Measurements from ENCODE around the gene SMPD1. TPM values are rescaled to one million over a fixed set of nuclear protein-coding genes. Genes with fewer than 3 reads are reported as not detected.

Gene SMPD1
- 10 to 100 TPM; 13.1 to 14.1 TPM for total RNA-seq

- intact Hi-C loops (cut with DNase I, micrococcal nuclease): loop anchor here (1.0 to 10.0 kb wide), 15 partner anchors 11 to 705 kb away; partner anchors contain the start of genes APBB1 (in 2 of the 2), ARFIP2 (in 2 of the 2), FHIP1B (in 2 of the 2) and MRPL17 (in 2 of the 2)
- H3K4me3 Mint-ChIP-seq: peak within 1 kb of the TSS; percentile 77
- CTCF ChIA-PET: interaction anchor here (0.6 to 6.1 kb wide), 11 partner anchors 11 to 91 kb away, joined by 3 to 47 read pairs (median 4); partner anchors contain the start of genes ARFIP2 and TIMM10B
- ATAC-seq (peak; percentile 90), DNase-seq (peak; percentile 97)
- peak within 1 kb of the TSS; percentile 93 for H3K27ac Mint-ChIP-seq
- peaks cover 10% of the 10 kb centered on the region for H3K36me3 Mint-ChIP-seq (ENCODE audit: low read depth)
- POLR2A ChIA-PET: interaction anchor here (0.6 to 2.3 kb wide), 8 partner anchors 10 to 1996 kb away, joined by 3 to 20 read pairs (median 6); partner anchors contain the start of genes APBB1, ARFIP2 and TIMM10B
- H3K27me3 Mint-ChIP-seq: no peaks in the 10 kb centered on the region
- no peaks in the 10 kb centered on the region for H3K9me3 Mint-ChIP-seq (ENCODE audit: low read depth)
- peaks cover 55% of the 10 kb centered on the region for H3K4me1 Mint-ChIP-seq
Measured at GRCh38 chr11:6389905-6390717, at the start of gene SMPD1. TSS of gene SMPD1 (plus strand) at chr11:6390474. CDS start at chr11:6390599, 125 bp downstream.

DNA sequence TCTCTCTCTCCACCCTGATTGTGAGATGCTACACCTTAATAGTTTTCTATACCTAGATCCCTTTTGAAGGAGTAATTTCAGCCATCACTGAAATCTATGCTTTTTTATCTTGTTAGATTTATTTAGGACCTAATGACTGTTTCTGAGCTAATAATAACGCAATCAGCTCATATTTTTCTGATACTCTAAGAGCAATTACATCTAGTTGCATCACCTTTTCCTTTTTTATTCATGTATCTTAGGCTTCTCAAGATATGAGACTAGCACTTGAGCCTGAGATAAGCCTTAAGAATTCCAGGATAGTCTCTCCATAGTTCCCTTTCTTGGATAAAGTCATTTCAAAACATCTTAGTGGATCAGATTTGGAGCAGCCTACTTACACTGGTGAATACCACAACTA is 44.9 kb upstream of the SMPD1 start:
- Mint-ChIP-seq H3K4me3 (no peak overlapping the region), H3K27ac (no peak overlapping the region), H3K4me1 (no peaks in the 10 kb centered on the region), H3K9me3 (ENCODE audit: low read depth) (no peaks in the 10 kb centered on the region), H3K27me3 (peaks cover 5% of the 10 kb centered on the region), H3K36me3 (ENCODE audit: low read depth) (no peaks in the 10 kb centered on the region)
- CTCF ChIA-PET: interaction anchor here (0.9 to 1.0 kb wide), 2 partner anchors 10 to 17 kb away, joined by 3 read pairs; no protein-coding TSS in a partner anchor
- ATAC-seq (no peak), DNase-seq (no peak)
- POLR2A ChIA-PET: no interaction called here
- intact Hi-C loops (cut with DNase I, micrococcal nuclease): no loop called here

GRCh38 chr11:6350043-6350442 is 40.2 kb upstream of the SMPD1 start:
- DNase-seq: no peak
- ATAC-seq: no peak
- ChIA-PET POLR2A (no interaction called here), CTCF (interaction anchor here (1.2 to 7.5 kb wide), 3 partner anchors 13 to 99 kb away, joined by 3 to 78 read pairs (median 78); no protein-coding TSS in a partner anchor)
- peaks cover 3% of the 10 kb centered on the region for H3K27me3 Mint-ChIP-seq
- intact Hi-C loops (cut with DNase I, micrococcal nuclease): loop anchor here (5.0 to 10.0 kb wide), 4 partner anchors 328 to 1225 kb away; partner anchors contain the start of genes OR52E5 (in 1 of the 2) and OR52N2 (in 1 of the 2)
- no peaks in the 10 kb centered on the region for H3K36me3 Mint-ChIP-seq (ENCODE audit: low read depth)
- H3K4me3 Mint-ChIP-seq: no peak overlapping the region
- H3K27ac Mint-ChIP-seq: no peak overlapping the region
- peaks cover 14% of the 10 kb centered on the region for H3K4me1 Mint-ChIP-seq
- H3K9me3 Mint-ChIP-seq (ENCODE audit: low read depth): no peaks in the 10 kb centered on the region

DNA sequence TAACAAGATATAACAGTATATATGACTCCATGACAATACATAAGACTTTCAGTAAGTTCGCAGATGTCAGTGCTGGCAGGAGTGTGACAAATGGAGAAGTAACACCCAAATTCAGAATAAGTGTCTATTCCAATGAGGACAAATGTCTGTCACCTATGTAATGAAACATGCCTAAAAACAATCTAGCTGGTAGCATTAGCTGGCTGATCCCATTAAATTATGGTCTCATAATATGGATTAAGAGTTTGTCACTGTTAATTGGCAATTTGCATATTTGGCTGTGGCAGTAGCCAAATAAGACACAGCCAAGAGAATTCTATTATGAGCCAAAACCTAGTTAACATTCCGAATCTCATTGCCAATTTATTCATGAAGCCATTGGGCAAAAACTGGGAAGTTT is 39.8 kb upstream of the SMPD1 start:
- DNase-seq (no peak), ATAC-seq (no peak)
- intact Hi-C loops (cut with DNase I, micrococcal nuclease): loop anchor here (5.0 to 10.0 kb wide), 4 partner anchors 328 to 1226 kb away; partner anchors contain the start of genes OR52E5 (in 1 of the 2) and OR52N2 (in 1 of the 2)
- ChIA-PET CTCF (interaction anchor here (1.0 to 7.5 kb wide), 6 partner anchors 13 to 100 kb away, joined by 3 to 78 read pairs (median 16); no protein-coding TSS in a partner anchor), POLR2A (interaction anchor here (0.6 kb wide), 1 partner anchor 8 kb away, joined by 6 read pairs; no protein-coding TSS in a partner anchor)
- Mint-ChIP-seq H3K36me3 (ENCODE audit: low read depth) (no peaks in the 10 kb centered on the region), H3K4me1 (peaks cover 14% of the 10 kb centered on the region), H3K4me3 (no peak overlapping the region), H3K9me3 (ENCODE audit: low read depth) (no peaks in the 10 kb centered on the region), H3K27me3 (peaks cover 3% of the 10 kb centered on the region), H3K27ac (no peak overlapping the region)

DNA sequence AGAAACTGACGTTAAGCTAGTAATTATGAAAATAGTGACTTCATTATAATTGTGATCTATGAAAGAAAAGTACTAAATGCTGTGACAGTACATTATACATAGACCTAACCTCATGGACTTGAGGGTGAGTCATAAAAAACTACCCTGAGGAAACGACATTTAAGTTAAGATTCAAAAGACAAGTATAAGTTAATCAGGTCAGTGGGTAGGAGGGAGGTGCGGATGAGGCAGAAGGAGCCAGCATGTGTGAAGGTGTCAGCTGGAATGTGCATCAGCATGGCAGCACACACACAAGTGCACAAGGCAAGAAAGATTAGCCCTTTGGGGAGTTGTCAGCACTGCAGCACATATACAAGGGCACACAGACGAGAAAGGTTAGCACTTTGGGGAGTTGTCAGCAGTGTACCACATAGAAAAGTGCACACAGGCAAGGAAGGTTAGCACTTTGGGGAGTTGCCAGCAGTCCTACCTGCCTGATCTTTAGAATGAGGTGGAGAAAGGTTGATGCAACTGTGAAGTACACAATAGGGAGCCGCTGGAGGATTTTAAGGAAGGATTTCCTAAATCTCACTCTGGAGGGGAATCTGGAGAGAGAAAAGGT is 38.4 kb upstream of the SMPD1 start:
- no peak overlapping the region for H3K4me3 Mint-ChIP-seq
- ChIA-PET CTCF (interaction anchor here (0.7 to 7.5 kb wide), 16 partner anchors 9 to 256 kb away, joined by 3 to 78 read pairs (median 4); partner anchors contain the start of gene CAVIN3), POLR2A (interaction anchor here (0.8 to 1.2 kb wide), 3 partner anchors 11 to 32 kb away, joined by 3 to 5 read pairs (median 3); partner anchors contain the start of gene CAVIN3)
- H3K27me3 Mint-ChIP-seq: peaks cover 3% of the 10 kb centered on the region
- no peaks in the 10 kb centered on the region for H3K36me3 Mint-ChIP-seq (ENCODE audit: low read depth)
- peak; percentile 95 for ATAC-seq
- intact Hi-C loops (cut with DNase I, micrococcal nuclease): loop anchor here (1.0 to 10.0 kb wide), 8 partner anchors 31 to 1227 kb away; partner anchors contain the start of genes CAVIN3 (in 2 of the 2), FHIP1B (in 1 of the 2), OR52E5 (in 1 of the 2) and OR52N2 (in 1 of the 2)
- DNase-seq: peak; percentile 62
- H3K27ac Mint-ChIP-seq: peak overlapping the region; percentile 37
- peaks cover 17% of the 10 kb centered on the region for H3K4me1 Mint-ChIP-seq
- no peaks in the 10 kb centered on the region for H3K9me3 Mint-ChIP-seq (ENCODE audit: low read depth)

DNA sequence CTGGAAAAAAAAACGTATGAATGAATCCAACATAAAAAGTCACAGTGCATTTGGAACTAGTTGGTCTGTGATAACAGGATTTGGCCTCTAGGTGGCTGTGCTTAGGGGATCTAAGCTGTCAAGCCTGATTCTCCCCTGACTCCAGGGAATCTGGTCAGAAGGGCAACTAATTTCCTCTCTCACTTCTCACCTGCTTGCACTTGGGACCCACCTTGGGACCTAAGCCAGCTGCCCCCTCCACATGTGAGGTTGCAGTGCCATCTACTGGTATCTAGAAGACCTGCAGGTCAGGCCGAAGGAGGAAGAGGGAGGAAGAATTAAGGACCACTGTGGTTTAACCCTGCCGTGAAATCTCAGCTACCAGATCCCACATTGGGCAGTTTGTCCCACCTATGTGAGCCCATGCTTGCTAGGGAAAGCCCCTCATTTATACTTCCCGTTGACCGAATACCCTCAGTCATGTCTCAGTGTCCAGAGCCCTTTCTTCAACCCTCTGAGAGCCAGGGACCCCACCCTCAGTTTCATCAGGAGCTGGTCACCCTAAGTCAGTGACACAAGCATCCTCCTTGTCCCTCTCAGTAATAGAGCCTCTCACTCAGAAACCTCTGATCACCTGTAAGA is 36.8 kb upstream of the SMPD1 start:
- CTCF ChIA-PET: interaction anchor here (0.6 to 7.5 kb wide), 43 partner anchors 10 to 1536 kb away, joined by 3 to 78 read pairs (median 4); partner anchors contain the start of genes CAVIN3, CCKBR and FHIP1B
- peaks cover 25% of the 10 kb centered on the region for H3K4me1 Mint-ChIP-seq
- no peak overlapping the region for H3K27ac Mint-ChIP-seq
- POLR2A ChIA-PET: interaction anchor here (0.7 kb wide), 1 partner anchor 35 kb away, joined by 3 read pairs; no protein-coding TSS in a partner anchor
- peak; percentile 45 for ATAC-seq
- peaks cover 3% of the 10 kb centered on the region for H3K27me3 Mint-ChIP-seq
- DNase-seq: peak; percentile 71
- intact Hi-C loops (cut with DNase I, micrococcal nuclease): loop anchor here (1.0 to 10.0 kb wide), 10 partner anchors 33 to 1229 kb away; partner anchors contain the start of genes CAVIN3 (in 1 of the 2), OR52E5 (in 1 of the 2) and OR52N2 (in 1 of the 2)
- H3K4me3 Mint-ChIP-seq: no peak overlapping the region
- no peaks in the 10 kb centered on the region for H3K9me3 Mint-ChIP-seq (ENCODE audit: low read depth)
- no peaks in the 10 kb centered on the region for H3K36me3 Mint-ChIP-seq (ENCODE audit: low read depth)

GRCh38 chr11:6354651-6355485 is 35.4 kb upstream of the SMPD1 start:
- Mint-ChIP-seq H3K9me3 (ENCODE audit: low read depth) (no peaks in the 10 kb centered on the region), H3K4me1 (peaks cover 25% of the 10 kb centered on the region), H3K27me3 (peaks cover 3% of the 10 kb centered on the region), H3K36me3 (ENCODE audit: low read depth) (no peaks in the 10 kb centered on the region), H3K27ac (no peak overlapping the region), H3K4me3 (no peak overlapping the region)
- DNase-seq (no peak), ATAC-seq (no peak)
- intact Hi-C loops (cut with DNase I, micrococcal nuclease): loop anchor here (5.0 to 10.0 kb wide), 4 partner anchors 333 to 1230 kb away; partner anchors contain the start of genes OR52E5 (in 1 of the 2) and OR52N2 (in 1 of the 2)
- CTCF ChIA-PET: interaction anchor here (0.6 to 7.5 kb wide), 20 partner anchors 8 to 463 kb away, joined by 3 to 78 read pairs (median 4); partner anchors contain the start of gene CCKBR
- POLR2A ChIA-PET: interaction anchor here (0.5 kb wide), 1 partner anchor 19 kb away, joined by 4 read pairs; no protein-coding TSS in a partner anchor

GRCh38 chr11:6356503-6357055 is 33.7 kb upstream of the SMPD1 start:
- Mint-ChIP-seq H3K4me1 (peaks cover 22% of the 10 kb centered on the region), H3K27ac (no peak overlapping the region), H3K4me3 (no peak overlapping the region), H3K9me3 (ENCODE audit: low read depth) (no peaks in the 10 kb centered on the region), H3K36me3 (ENCODE audit: low read depth) (no peaks in the 10 kb centered on the region), H3K27me3 (peaks cover 3% of the 10 kb centered on the region)
- CTCF ChIA-PET: interaction anchor here (1.0 to 6.6 kb wide), 3 partner anchors 106 to 465 kb away, joined by 3 to 78 read pairs (median 6); no protein-coding TSS in a partner anchor
- ATAC-seq (no peak), DNase-seq (no peak)
- POLR2A ChIA-PET: interaction anchor here (0.6 kb wide), 1 partner anchor 21 kb away, joined by 3 read pairs; no protein-coding TSS in a partner anchor
- intact Hi-C loops (cut with DNase I, micrococcal nuclease): loop anchor here in 1 of 2 experiments (10.0 kb wide), 1 partner anchor 1232 kb away; no protein-coding TSS in a partner anchor

- ChIA-PET CTCF (interaction anchor here (0.6 to 1.0 kb wide), 2 partner anchors 40 to 107 kb away, joined by 3 to 6 read pairs; no protein-coding TSS in a partner anchor), POLR2A (no interaction called here)
- H3K36me3 Mint-ChIP-seq (ENCODE audit: low read depth): no peaks in the 10 kb centered on the region
- H3K4me3 Mint-ChIP-seq: no peak overlapping the region
- H3K27ac Mint-ChIP-seq: peak overlapping the region; percentile 12
- DNase-seq (peak; percentile 74), ATAC-seq (peak; percentile 83)
- H3K9me3 Mint-ChIP-seq (ENCODE audit: low read depth): no peaks in the 10 kb centered on the region
- H3K4me1 Mint-ChIP-seq: peaks cover 16% of the 10 kb centered on the region
- peaks cover 3% of the 10 kb centered on the region for H3K27me3 Mint-ChIP-seq
- intact Hi-C loops (cut with DNase I, micrococcal nuclease): loop anchor here in 1 of 2 experiments (10.0 kb wide), 1 partner anchor 1232 kb away; no protein-coding TSS in a partner anchor
Measured at GRCh38 chr11:6357222-6357621, 33.1 kb upstream of the SMPD1 start.
